BE2C (cell line): ENCODE results near the gene TMEM185B.

Experiments
- DNase-seq: peaks from one replicate; pipeline ENCODE4 v3.0.0-alpha.2; 2020
- H3K27me3 ChIP-seq: fragments of 250-450 bp; sonication (Bioruptor Pico); 2 replicates; pipeline ENCODE4 v1.5.1; 2020; ENCODE audit warnings: mild to moderate bottlenecking
- H3K36me3 ChIP-seq: fragments of 250-450 bp; sonication (Bioruptor Pico); 2 replicates; pipeline ENCODE4 v1.5.1; 2020; ENCODE audit warnings: mild to moderate bottlenecking
- H3K4me1 ChIP-seq: fragments of 250-450 bp; sonication (Bioruptor Pico); 2 replicates; pipeline ENCODE4 v1.5.1; 2020
- H3K4me3 ChIP-seq: 2 replicates; pipeline ENCODE4 v1.5.1; 2011; ENCODE audit warnings: low read depth, low read length
- H3K9me3 ChIP-seq: fragments of 250-450 bp; sonication (Bioruptor Pico); 2 replicates; pipeline ENCODE4 v1.5.1; 2020
- CTCF ChIP-seq: IDR thresholded peaks from 2 replicates; pipeline ENCODE4 v1.5.1; 2012; ENCODE audit warnings: mild to moderate bottlenecking, low read depth, low read length

The TMEM185B gene

DNA sequence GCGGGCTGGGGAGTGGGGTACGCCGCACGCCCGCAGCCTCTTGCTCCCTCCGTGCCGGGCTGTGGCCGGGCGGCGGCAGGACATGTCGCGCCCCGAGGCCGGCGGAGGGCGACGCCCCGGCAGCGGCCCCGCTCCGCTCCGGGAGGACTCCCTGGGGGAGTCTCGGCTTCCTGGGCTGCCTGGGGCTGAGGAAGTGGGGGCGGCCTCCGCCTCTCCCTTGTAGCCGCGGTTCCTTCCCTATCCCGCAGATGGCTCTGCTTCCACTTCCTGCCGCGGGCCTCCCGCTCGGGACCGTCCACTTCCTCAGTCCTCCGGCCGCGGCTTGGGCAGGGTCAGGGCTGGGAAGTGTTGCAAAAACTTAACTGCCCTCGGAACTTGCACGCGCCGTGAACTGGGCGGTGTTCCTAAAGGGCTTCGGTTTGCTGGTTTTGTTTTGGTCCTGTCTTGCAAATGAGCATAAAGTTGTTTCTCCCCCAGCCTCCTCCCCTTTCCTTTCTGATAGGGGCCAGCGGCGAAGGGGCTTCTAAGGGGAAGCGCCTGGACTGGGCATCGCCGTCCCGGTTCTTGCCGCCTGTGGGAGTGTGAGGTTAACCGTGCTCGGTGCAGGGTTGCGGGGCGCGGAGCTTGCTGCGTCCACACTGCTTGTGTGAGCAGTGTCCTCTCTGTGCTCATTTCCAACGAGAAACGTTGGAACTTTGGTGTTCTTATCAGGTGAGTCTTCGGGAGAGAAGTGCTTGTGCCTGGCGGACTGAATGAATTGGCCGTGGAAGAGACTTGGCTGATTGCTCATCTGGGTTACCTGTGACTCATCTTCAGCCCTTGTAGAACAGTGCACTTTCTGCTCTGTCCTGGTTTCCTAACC lies 30.1 kb upstream of the TMEM185B start:
- Histone ChIP-seq H3K27me3 (no peaks in the 10 kb centered on the region), H3K36me3 (no peaks in the 10 kb centered on the region), H3K9me3 (no peaks in the 10 kb centered on the region), H3K4me3 (peak overlapping the region; percentile 75), H3K4me1 (no peaks in the 10 kb centered on the region)
- DNase-seq, result peak; percentile 58
- peak; percentile 17 for TF ChIP-seq CTCF

GRCh38 chr2:120252225-120253020 lies 29.2 kb upstream of the TMEM185B start, which contains the start of gene RALB:
Gene RALB, plus strand, starts transcription at chr2:120252852. Its CDS starts 25,813 bp downstream, at chr2:120278665.
- H3K9me3 ChIP-seq, result no peaks in the 10 kb centered on the region
- TF ChIP-seq CTCF, result no peak
- DNase-seq, result peak; percentile 97
- H3K36me3 ChIP-seq, result no peaks in the 10 kb centered on the region
- peaks cover 2% of the 10 kb centered on the region; the same call in 1 of the 2 replicates for H3K4me1 ChIP-seq
- H3K27me3 ChIP-seq, result no peaks in the 10 kb centered on the region
- H3K4me3 ChIP-seq, result peak within 1 kb of the TSS; percentile 75

- no peak for DNase-seq
- Histone ChIP-seq H3K9me3 (no peaks in the 10 kb centered on the region), H3K36me3 (no peaks in the 10 kb centered on the region), H3K4me1 (peaks cover 6% of the 10 kb centered on the region), H3K27me3 (no peaks in the 10 kb centered on the region), H3K4me3 (peak overlapping the region; percentile 62)
- TF ChIP-seq CTCF, result no peak
Observed at GRCh38 chr2:120251880-120252224, 28.7 kb upstream of the TMEM185B start.

DNA sequence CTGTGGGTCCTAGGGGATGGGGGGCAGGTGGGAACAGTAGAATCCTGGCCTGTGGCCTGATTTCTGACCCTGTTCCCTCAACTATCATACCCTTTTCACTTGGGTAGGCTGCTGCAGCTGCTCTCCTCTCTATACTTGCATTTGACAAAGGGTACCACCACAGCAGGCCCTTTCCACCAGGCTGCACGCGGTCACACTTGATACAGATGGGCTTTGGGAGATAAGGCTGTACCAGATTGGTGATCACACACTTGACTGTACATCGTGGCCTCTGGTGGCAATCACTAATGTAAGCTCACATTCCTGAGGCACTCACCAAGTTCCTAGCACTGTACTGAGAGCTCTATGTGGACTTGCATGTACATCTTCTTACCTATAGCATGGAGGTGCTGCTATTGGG lies 27.9 kb upstream of the TMEM185B start:
- DNase-seq, result no peak
- H3K4me1 ChIP-seq, result peaks cover 9% of the 10 kb centered on the region
- H3K36me3 ChIP-seq, result no peaks in the 10 kb centered on the region
- H3K4me3 ChIP-seq, result no peak overlapping the region
- TF ChIP-seq CTCF, result no peak
- no peaks in the 10 kb centered on the region for H3K9me3 ChIP-seq
- H3K27me3 ChIP-seq, result no peaks in the 10 kb centered on the region

GRCh38 chr2:120250640-120251039 lies 27.4 kb upstream of the TMEM185B start:
- Histone ChIP-seq H3K4me1 (peaks cover 9% of the 10 kb centered on the region), H3K36me3 (no peaks in the 10 kb centered on the region), H3K9me3 (no peaks in the 10 kb centered on the region), H3K4me3 (no peak overlapping the region), H3K27me3 (no peaks in the 10 kb centered on the region)
- no peak for TF ChIP-seq CTCF
- no peak for DNase-seq
